ENCODE measurements around the gene PPIL4. TPM values are rescaled to one million over a fixed set of nuclear protein-coding genes. Genes with fewer than 3 reads are reported as not detected.

PPIL4 gene
- total and polyA plus RNA-seq, 2 donors (not counting 1 experiment from before 2014, with no cell fraction given): 3.1 to 34.3 TPM

DNA sequence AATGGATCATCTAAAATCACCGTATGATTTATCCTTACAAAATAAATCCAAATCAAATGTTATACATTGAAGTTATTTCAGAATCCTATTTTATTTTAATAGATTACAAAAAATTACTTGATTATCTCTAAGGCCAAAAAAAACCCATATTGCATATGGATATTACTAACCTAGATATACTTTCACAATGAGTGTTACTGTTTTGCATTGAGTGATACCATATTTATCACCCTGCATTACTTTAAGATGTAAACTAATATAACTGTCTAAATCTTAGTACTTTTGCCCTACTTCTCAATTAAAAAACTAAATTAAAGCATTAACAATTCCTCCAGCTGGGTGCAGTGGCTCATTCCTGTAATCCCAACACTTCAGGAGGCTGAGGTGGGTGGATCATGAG lies 11.1 kb downstream of the PPIL4 start:
- TF ChIP-seq EZH2 (IDR thresholded peaks at IDR 0.05; ENCODE audit: borderline replicate concordance, insufficient read depth, low read depth, low read length, poor library complexity, severe bottlenecking): no peak
- TF ChIP-seq, protein P1, sequence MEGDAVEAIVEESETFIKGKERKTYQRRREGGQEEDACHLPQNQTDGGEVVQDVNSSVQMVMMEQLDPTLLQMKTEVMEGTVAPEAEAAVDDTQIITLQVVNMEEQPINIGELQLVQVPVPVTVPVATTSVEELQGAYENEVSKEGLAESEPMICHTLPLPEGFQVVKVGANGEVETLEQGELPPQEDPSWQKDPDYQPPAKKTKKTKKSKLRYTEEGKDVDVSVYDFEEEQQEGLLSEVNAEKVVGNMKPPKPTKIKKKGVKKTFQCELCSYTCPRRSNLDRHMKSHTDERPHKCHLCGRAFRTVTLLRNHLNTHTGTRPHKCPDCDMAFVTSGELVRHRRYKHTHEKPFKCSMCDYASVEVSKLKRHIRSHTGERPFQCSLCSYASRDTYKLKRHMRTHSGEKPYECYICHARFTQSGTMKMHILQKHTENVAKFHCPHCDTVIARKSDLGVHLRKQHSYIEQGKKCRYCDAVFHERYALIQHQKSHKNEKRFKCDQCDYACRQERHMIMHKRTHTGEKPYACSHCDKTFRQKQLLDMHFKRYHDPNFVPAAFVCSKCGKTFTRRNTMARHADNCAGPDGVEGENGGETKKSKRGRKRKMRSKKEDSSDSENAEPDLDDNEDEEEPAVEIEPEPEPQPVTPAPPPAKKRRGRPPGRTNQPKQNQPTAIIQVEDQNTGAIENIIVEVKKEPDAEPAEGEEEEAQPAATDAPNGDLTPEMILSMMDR (IDR thresholded peaks at IDR 0.05): no peak
- Histone ChIP-seq H3K36me3 (replicated peaks in 1 of 2; ENCODE audit: control extremely low read depth in 1 of 2, control insufficient read depth in 1 of 2, extremely low read depth in 1 of 2, insufficient read depth in 2 of 2, low read length in 1 of 2) (peaks cover 12 to 90% of the 10 kb centered on the region in 2 experiments), H3K27ac (ENCODE audit: low read length in 2 of 2) (no peak overlapping the region), H4K20me1 (ENCODE audit: control insufficient read depth, insufficient read depth, low read length, poor library complexity, severe bottlenecking) (peaks cover 14% of the 10 kb centered on the region), H3K9ac (ENCODE audit: low read length) (no peak overlapping the region), H3K27me3 (replicated peaks in 1 of 4; ENCODE audit: control extremely low read depth in 1 of 4, control insufficient read depth in 3 of 4, insufficient read depth in 4 of 4, low read length in 3 of 4) (no peaks in the 10 kb centered on the region), H3K4me1 (ENCODE audit: control insufficient read depth in 2 of 2, insufficient read depth in 2 of 2, low read length in 2 of 2) (no peaks in the 10 kb centered on the region), H3K9me3 (ENCODE audit: control extremely low read depth in 1 of 3, control insufficient read depth in 2 of 3, insufficient read depth in 1 of 3, low read length in 2 of 3) (no peaks in the 10 kb centered on the region), H3K4me2 (replicated peaks; ENCODE audit: low read depth, low read length, poor library complexity, severe bottlenecking) (no peak overlapping the region), H3K4me3 (ENCODE audit: control extremely low read depth in 1 of 5, extremely low read depth in 1 of 5, insufficient read depth in 1 of 5, low read depth in 2 of 5, low read length in 4 of 5) (no peak overlapping the region), H2AFZ (ENCODE audit: insufficient read depth, low read depth, low read length, poor library complexity, severe bottlenecking) (no peak overlapping the region), H3K79me2 (ENCODE audit: control insufficient read depth, insufficient read depth, low read length) (peaks cover 30% of the 10 kb centered on the region)
- H3K9me3 Mint-ChIP-seq (ENCODE audit: insufficient read depth): no peaks in the 10 kb centered on the region
- no CpG with 5 or more reads among the region's 1 CpG for WGBS (ENCODE audit: insufficient coverage)
- H3K4me3 Mint-ChIP-seq: no peak overlapping the region
- no peak overlapping the region for H3K27ac Mint-ChIP-seq
- intact Hi-C loops (cut with micrococcal nuclease): no loop called here
- ChIA-PET CTCF (no interaction called here), POLR2A (no interaction called here)
- no peak for DNase-seq
- no peaks in the 10 kb centered on the region for H3K27me3 Mint-ChIP-seq
- no peak for ATAC-seq (ENCODE audit: low read depth)
- H3K4me1 Mint-ChIP-seq: no peaks in the 10 kb centered on the region

DNA sequence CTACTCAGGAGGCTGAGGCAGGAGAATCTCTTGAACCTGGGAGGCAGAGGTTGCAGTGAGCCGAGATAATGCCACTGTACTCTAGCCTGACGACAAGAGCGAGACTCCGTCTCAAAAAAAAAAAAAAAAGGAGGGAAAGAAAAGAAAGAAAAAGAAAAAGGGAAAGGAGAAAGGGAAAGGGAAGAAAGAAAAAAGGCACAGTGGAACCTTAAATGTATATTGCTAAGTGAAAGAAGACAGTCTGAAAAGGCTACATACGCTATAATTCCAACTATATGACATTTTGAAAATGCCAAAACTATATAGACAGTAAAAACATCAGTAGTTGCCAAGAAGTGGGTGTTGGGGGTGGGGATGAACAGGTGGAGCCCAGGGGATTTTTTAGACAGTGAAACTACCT lies 16.2 kb downstream of the PPIL4 start:
- Histone ChIP-seq H2AFZ (ENCODE audit: insufficient read depth, low read depth, low read length, poor library complexity, severe bottlenecking) (no peak overlapping the region), H3K4me3 (ENCODE audit: control extremely low read depth in 1 of 5, extremely low read depth in 1 of 5, insufficient read depth in 1 of 5, low read depth in 2 of 5, low read length in 4 of 5) (no peak overlapping the region), H3K27me3 (replicated peaks in 1 of 4; ENCODE audit: control extremely low read depth in 1 of 4, control insufficient read depth in 3 of 4, insufficient read depth in 4 of 4, low read length in 3 of 4) (no peaks in the 10 kb centered on the region), H3K9ac (ENCODE audit: low read length) (no peak overlapping the region), H3K79me2 (ENCODE audit: control insufficient read depth, insufficient read depth, low read length) (peaks cover 18% of the 10 kb centered on the region), H4K20me1 (ENCODE audit: control insufficient read depth, insufficient read depth, low read length, poor library complexity, severe bottlenecking) (no peaks in the 10 kb centered on the region), H3K4me2 (replicated peaks; ENCODE audit: low read depth, low read length, poor library complexity, severe bottlenecking) (no peak overlapping the region), H3K9me3 (ENCODE audit: control extremely low read depth in 1 of 3, control insufficient read depth in 2 of 3, insufficient read depth in 1 of 3, low read length in 2 of 3) (no peaks in the 10 kb centered on the region), H3K36me3 (replicated peaks in 1 of 2; ENCODE audit: control extremely low read depth in 1 of 2, control insufficient read depth in 1 of 2, extremely low read depth in 1 of 2, insufficient read depth in 2 of 2, low read length in 1 of 2) (peaks cover 12 to 80% of the 10 kb centered on the region in 2 experiments), H3K27ac (ENCODE audit: low read length in 2 of 2) (no peak overlapping the region), H3K4me1 (ENCODE audit: control insufficient read depth in 2 of 2, insufficient read depth in 2 of 2, low read length in 2 of 2) (no peaks in the 10 kb centered on the region)
- Mint-ChIP-seq H3K4me3 (no peak overlapping the region), H3K27me3 (no peaks in the 10 kb centered on the region), H3K27ac (no peak overlapping the region), H3K4me1 (no peaks in the 10 kb centered on the region), H3K9me3 (ENCODE audit: insufficient read depth) (no peaks in the 10 kb centered on the region)
- no peak for TF ChIP-seq EZH2 (IDR thresholded peaks at IDR 0.05; ENCODE audit: borderline replicate concordance, insufficient read depth, low read depth, low read length, poor library complexity, severe bottlenecking)
- TF ChIP-seq, protein P1 (IDR thresholded peaks at IDR 0.05): no peak
- DNase-seq (no peak), ATAC-seq (ENCODE audit: low read depth) (no peak)
- intact Hi-C loops (cut with micrococcal nuclease): no loop called here
- 96% methylated on average over 4 of the region's 5 CpGs for WGBS (ENCODE audit: insufficient coverage)
- POLR2A ChIA-PET: no interaction called here
- CTCF ChIA-PET: no interaction called here

Data from B cell (primary cell).